IMR-90 (cell line): Measurements from ENCODE around the gene PADI6. TPM values are rescaled to one million over a fixed set of nuclear protein-coding genes. Genes with fewer than 3 reads are reported as not detected.

ENCODE experiments used
- ATAC-seq: fragments of 200-7000 bp; cut with Tn5 transposase; 2 replicates; pipeline ENCODE4 v1.9.1; 2020; ENCODE audit warnings: low read depth, mild to moderate bottlenecking, moderate library complexity
- BruUV-seq: library from RNA; stranded (reverse); fragments of 400-500 nt; replicated peaks from 2 replicates; lab custom pipeline; 2021; lab: Mats Ljungman, UMichigan
- CTCF ChIA-PET: fragments of 300-600 bp; formaldehyde crosslinking; extraction: SDS; loops from one replicate; lab custom pipeline; 2021; ENCODE audit warnings: antibody characterized with exemption; lab: Yijun Ruan, JAX
- POLR2A ChIA-PET: fragments of 300-600 bp; sonication (Branson Sonifier 250); formaldehyde crosslinking; loops from one replicate; lab custom pipeline; 2022; ENCODE audit warnings: antibody characterized with exemption; ENCODE audit not compliant: unreplicated experiment; lab: Charles Lee
- DNase-seq: peaks from one replicate; pipeline ENCODE4 v3.0.0; 2013
- H2AFZ ChIP-seq: replicated peaks from 2 replicates; pipeline ENCODE3; 2013; ENCODE audit warnings: low read length, mild to moderate bottlenecking; ENCODE audit not compliant: poor library complexity
- H2AK5ac ChIP-seq: 2 replicates; pipeline ENCODE4 v1.6.1; 2013; ENCODE audit warnings: low read depth, low read length, inconsistent platforms
- H2AK9ac ChIP-seq: replicated peaks from 2 replicates; pipeline ENCODE3; 2013; ENCODE audit warnings: mild to moderate bottlenecking, low read depth, low read length, moderate library complexity; ENCODE audit not compliant: poor library complexity
- H2BK120ac ChIP-seq: 2 replicates; pipeline ENCODE4 v1.6.1; 2013; ENCODE audit warnings: low read depth, low read length, inconsistent platforms
- H2BK15ac ChIP-seq: 3 replicates; pipeline ENCODE4 v1.6.1; 2013; ENCODE audit warnings: low read depth, low read length, inconsistent platforms
- H2BK20ac ChIP-seq: 2 replicates; pipeline ENCODE4 v1.6.1; 2013; ENCODE audit warnings: low read depth, mild to moderate bottlenecking, inconsistent platforms, low read length, moderate library complexity
- H2BK5ac ChIP-seq: 2 replicates; pipeline ENCODE4 v1.6.1; 2013; ENCODE audit warnings: mild to moderate bottlenecking, low read depth, low read length, inconsistent platforms; ENCODE audit not compliant: poor library complexity, severe bottlenecking
- H3K14ac ChIP-seq: replicated peaks from 2 replicates; pipeline ENCODE4 v1.6.1; 2013; ENCODE audit warnings: low read depth, low read length, inconsistent platforms
- H3K18ac ChIP-seq: 2 replicates; pipeline ENCODE4 v1.6.1; 2013; ENCODE audit warnings: low read depth, low read length, control low read depth
- H3K23ac ChIP-seq: 2 replicates; pipeline ENCODE4 v1.6.1; 2013; ENCODE audit warnings: low read depth, low read length, inconsistent platforms
- H3K27ac ChIP-seq: 2 replicates; pipeline ENCODE4 v1.5.1; 2013; ENCODE audit warnings: mild to moderate bottlenecking, control low read depth, low read length; ENCODE audit not compliant: insufficient read depth
- H3K27me3 ChIP-seq: 2 replicates; pipeline ENCODE4 v1.6.1; 2013; ENCODE audit warnings: low read length; ENCODE audit not compliant: control insufficient read depth, insufficient read depth
- H3K36me3 ChIP-seq: 2 replicates; pipeline ENCODE4 v1.6.1; 2013; ENCODE audit warnings: low read length, mixed read lengths; ENCODE audit not compliant: control insufficient read depth, insufficient read depth
- H3K4ac ChIP-seq: 2 replicates; pipeline ENCODE4 v1.6.1; 2013; ENCODE audit warnings: low read depth, low read length, inconsistent platforms
- H3K4me1 ChIP-seq: 2 replicates; pipeline ENCODE4 v1.6.1; 2013; ENCODE audit warnings: low read length, mixed read lengths; ENCODE audit not compliant: control insufficient read depth, insufficient read depth
- H3K4me2 ChIP-seq: 2 replicates; pipeline ENCODE4 v1.6.1; 2013; ENCODE audit warnings: low read depth, mild to moderate bottlenecking, control low read depth, low read length, moderate library complexity
- H3K4me3 ChIP-seq: 2 replicates; pipeline ENCODE4 v1.5.1; 2013; ENCODE audit warnings: low read depth, mild to moderate bottlenecking, control low read depth, low read length, moderate library complexity; ENCODE audit not compliant: insufficient read depth
- H3K56ac ChIP-seq: 2 replicates; pipeline ENCODE4 v1.6.1; 2013; ENCODE audit warnings: low read length, inconsistent platforms; ENCODE audit not compliant: insufficient read depth; ENCODE audit errors: extremely low read depth
- H3K79me1 ChIP-seq, 2 experiments: 2 replicates each; pipeline ENCODE4 v1.6.1; 2013; ENCODE audit warnings: low read length in 2 of 2, inconsistent platforms in 1 of 2, low read depth in 1 of 2
- H3K9ac ChIP-seq: 2 replicates; pipeline ENCODE4 v1.6.1; 2013; ENCODE audit warnings: low read depth, low read length, control low read depth
- H3K9me1 ChIP-seq: 2 replicates; pipeline ENCODE4 v1.6.1; 2013; ENCODE audit warnings: low read length, inconsistent platforms; ENCODE audit not compliant: insufficient read depth
- H3K9me3 ChIP-seq: 2 replicates; pipeline ENCODE4 v1.6.1; 2013; ENCODE audit warnings: low read length; ENCODE audit not compliant: control insufficient read depth, insufficient read depth
- H4K20me1 ChIP-seq: 2 replicates; pipeline ENCODE4 v1.6.1; 2013; ENCODE audit warnings: low read length, inconsistent platforms; ENCODE audit not compliant: insufficient read depth
- H4K5ac ChIP-seq: 2 replicates; pipeline ENCODE4 v1.6.1; 2013; ENCODE audit warnings: mild to moderate bottlenecking, low read depth, low read length, control low read depth
- H4K8ac ChIP-seq, 2 experiments: 2 replicates each; pipeline ENCODE4 v1.6.1; 2013; ENCODE audit warnings: low read depth in 2 of 2, low read length in 2 of 2, control low read depth in 1 of 2, inconsistent platforms in 1 of 2
- H4K91ac ChIP-seq: 2 replicates; pipeline ENCODE4 v1.6.1; 2013; ENCODE audit warnings: low read depth, low read length, inconsistent platforms; ENCODE audit not compliant: insufficient read depth
- BHLHE40 ChIP-seq: fragments of 150-350 bp; IDR thresholded peaks from 2 replicates; pipeline ENCODE4 v1.6.1; 2016; ENCODE audit warnings: mild to moderate bottlenecking, low read depth, low read length
- CEBPB ChIP-seq: IDR thresholded peaks from 2 replicates; pipeline ENCODE4 v1.6.1; 2012; ENCODE audit warnings: low read depth, low read length, improper control_type of control experiment
- MAZ ChIP-seq: IDR thresholded peaks from 2 replicates; pipeline ENCODE4 v1.6.1; 2012; ENCODE audit warnings: low read depth, mild to moderate bottlenecking, low read length, improper control_type of control experiment, moderate library complexity, borderline replicate concordance
- RAD21 ChIP-seq: IDR thresholded peaks from 2 replicates; pipeline ENCODE4 v1.6.1; 2012; ENCODE audit warnings: low read length, improper control_type of control experiment
- WGBS, 2 experiments: methylation state at CpG; one replicate each; pipeline versions ENCODE4 v1.1.5 to v1.1.7; 2013; ENCODE audit warnings: missing lambda C conversion rate in 2 of 2; ENCODE audit not compliant: insufficient read length in 1 of 2; ENCODE audit errors: extremely low coverage in 2 of 2; 5-methylcytosine and 5-hydroxymethylcytosine counted together
- dilution Hi-C: fragments of 300-500 bp; cut with HindIII; formaldehyde crosslinking; loops from one replicate; pipeline ENCODE4 v1.14.3; 2018; ENCODE audit warnings: low sequenced_read_pairs; ENCODE audit not compliant: unreplicated experiment
- in situ Hi-C: fragments of 300-500 bp; cut with MboI; formaldehyde crosslinking; loops from 3 replicates; pipeline ENCODE4 v1.14.3; 2019; ENCODE audit warnings: low sequenced_read_pairs, inconsistent platforms, mixed read lengths
- intact Hi-C: fragments of 100-400 bp; cut with micrococcal nuclease; formaldehyde crosslinking; loops from 2 replicates; pipeline ENCODE4 v1.10.0; 2022
- polyA plus RNA-seq, 3 experiments: library from polyadenylated mRNA; depleted of rRNA; stranded (reverse); fragments of >200 nt; gene quantifications; 2 replicates each; pipeline ENCODE4 v1.2.3, GENCODE V29; 2012; ENCODE audit warnings: low replicate concordance in 1 of 3
- total RNA-seq: library from RNA; depleted of rRNA; stranded (reverse); fragments of >200 nt; gene quantifications from 2 replicates; pipeline ENCODE4 v1.2.3, GENCODE V29; 2012

The PADI6 gene
- total and polyA plus RNA-seq, 2 of the 4 experiments (the other 2 are of a cell fraction) = not detected

DNA sequence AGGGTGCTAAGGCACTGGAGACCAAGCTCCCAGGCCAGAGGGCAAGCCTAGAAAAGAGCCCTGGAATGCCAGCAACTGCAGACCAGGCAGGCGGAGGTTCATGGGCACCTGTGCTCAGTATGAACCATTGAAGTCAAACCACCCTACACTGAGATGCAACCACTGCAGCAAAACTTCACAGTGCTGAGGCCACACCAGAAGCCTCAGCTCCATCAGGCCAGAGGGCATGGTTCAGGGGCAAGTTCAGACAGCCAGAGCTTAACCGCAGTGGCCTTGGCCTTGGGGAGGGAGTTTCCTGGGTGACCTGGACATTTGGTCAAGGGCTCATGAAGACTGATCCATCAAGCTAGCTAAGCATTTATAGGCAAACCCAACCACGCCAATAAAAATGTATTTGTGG is 60.4 kb downstream of the PADI6 start:
- Histone ChIP-seq H3K27ac (no peak overlapping the region), H3K18ac (no peak overlapping the region), H3K9me3 (no peaks in the 10 kb centered on the region), H2BK5ac (no peak overlapping the region), H2BK15ac (no peak overlapping the region), H2AK5ac (no peak overlapping the region), H3K4me3 (no peak overlapping the region), H3K79me1 (peaks cover 19 to 74% of the 10 kb centered on the region in 2 experiments), H3K4me2 (no peak overlapping the region), H3K27me3 (no peaks in the 10 kb centered on the region), H3K9me1 (peaks cover 8% of the 10 kb centered on the region; the same call in 1 of the 2 replicates), H4K8ac (no peak overlapping the region), H4K20me1 (peaks cover 67% of the 10 kb centered on the region), H2BK20ac (no peak overlapping the region), H3K56ac (no peak overlapping the region), H4K5ac (no peak overlapping the region), H3K4ac (no peak overlapping the region), H2BK120ac (no peak overlapping the region), H3K4me1 (peaks cover 7% of the 10 kb centered on the region), H2AK9ac (no peak overlapping the region), H3K14ac (no peak overlapping the region), H3K36me3 (peaks cover 48% of the 10 kb centered on the region), H4K91ac (no peak overlapping the region), H3K9ac (no peak overlapping the region), H3K23ac (no peak overlapping the region), H2AFZ (no peak overlapping the region)
- no TSS peak for BruUV-seq
- dilution Hi-C loops = no loop called here
- intact Hi-C loops = no loop called here
- ChIA-PET POLR2A (interaction anchor here (0.6 kb wide), 1 partner anchor 179 kb away, joined by 4 read pairs; no protein-coding TSS in a partner anchor), CTCF (no interaction called here)
- no peak for ATAC-seq
- TF ChIP-seq RAD21 (no peak), BHLHE40 (no peak), CEBPB (no peak), MAZ (no peak)
- WGBS, 2 experiments = no CpG with 5 or more reads among the region's 3 CpGs
- in situ Hi-C loops = no loop called here
- no peak for DNase-seq
